ENCODE results near the gene PDP2. TPM values are rescaled to one million over a fixed set of nuclear protein-coding genes. Genes with fewer than 3 reads are reported as not detected.
"Not testable (repeated sequence)": the region's sequence is repeated elsewhere in the genome, so short reads cannot be mapped to it uniquely, and the experiment has no call there.

PDP2 gene
- total RNA-seq, 1 donor = 5.4 TPM

- DNase-seq (ENCODE audit: low read depth in 2 of 3, low spot score in 2 of 3) = no peak
Measured at GRCh38 chr16:66932076-66932475, 51.8 kb downstream of the PDP2 start.

GRCh38 chr16:66933776-66934137 lies 53.4 kb downstream of the PDP2 start:
- DNase-seq (ENCODE audit: low read depth in 2 of 3, low spot score in 2 of 3) = no peak

DNA sequence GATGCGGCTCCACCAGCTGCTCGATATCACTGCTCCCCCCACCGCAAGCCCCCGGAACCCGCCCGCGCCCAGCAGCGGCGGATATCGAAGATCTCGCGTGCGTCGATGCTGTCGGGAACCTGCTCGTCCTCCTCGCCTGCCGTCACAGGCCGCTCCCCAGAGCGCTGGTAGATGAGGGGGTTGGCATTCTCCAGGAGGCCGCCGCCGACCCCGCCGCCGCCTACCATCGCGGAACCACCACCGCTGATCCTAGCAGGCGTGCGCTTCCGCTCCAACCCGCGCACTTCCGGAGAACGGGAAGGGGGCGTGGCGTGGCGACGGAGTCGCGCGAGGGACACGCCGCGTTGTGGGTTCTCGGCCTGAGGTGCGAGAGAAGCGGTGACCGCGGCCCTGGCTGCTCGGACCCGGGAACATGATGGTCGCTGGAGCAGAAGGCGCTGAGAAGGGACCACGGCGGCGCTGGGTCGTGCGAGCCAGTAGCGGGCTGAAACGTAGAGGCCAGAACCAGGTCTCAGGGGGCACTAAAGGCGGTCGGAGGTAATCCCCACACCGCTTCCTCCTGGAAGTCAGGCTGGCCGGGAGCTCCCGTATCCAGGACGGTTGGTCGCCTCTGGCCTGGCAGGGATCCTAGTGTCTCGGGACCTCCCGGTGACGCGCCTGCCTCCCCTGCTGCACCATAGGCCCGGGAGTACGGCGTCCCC lies 54.0 kb downstream of the PDP2 start, which contains the start of gene CIAO2B:
Gene CIAO2B, minus strand, starts transcription at position 265 of the 701 bp plus-strand sequence. Its CDS starts 38 bp downstream, at position 227.
- DNase-seq (ENCODE audit: low read depth in 2 of 3, low spot score in 2 of 3) = peak; percentile 86 to 89 (median 88)

DNA sequence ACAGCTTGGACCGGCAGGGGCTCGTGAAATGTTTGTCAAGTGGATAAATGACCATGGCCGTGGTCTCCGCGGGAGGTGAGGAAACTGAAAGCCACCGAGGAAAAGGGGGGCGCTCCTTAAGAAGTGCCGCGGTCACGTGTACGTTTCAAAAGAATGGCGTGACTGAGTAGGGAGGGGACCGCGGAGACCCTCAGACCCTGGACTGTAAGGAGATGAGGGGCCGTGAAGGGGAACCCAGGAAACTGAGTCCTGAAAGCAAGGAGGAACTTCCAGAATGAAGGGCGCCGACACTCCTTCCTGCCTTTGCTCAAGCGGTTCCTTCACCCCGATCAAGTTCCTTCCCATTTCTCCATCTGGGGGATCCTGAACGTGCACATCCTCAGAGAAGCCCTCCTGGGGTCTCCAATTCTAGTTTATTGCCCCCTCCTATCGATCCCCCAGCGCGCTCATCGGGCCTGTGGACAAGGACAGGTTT lies 54.6 kb downstream of the PDP2 start:
- DNase-seq (ENCODE audit: low read depth in 2 of 3, low spot score in 2 of 3) = not testable (repeated sequence)

- DNase-seq (ENCODE audit: low read depth in 2 of 3, low spot score in 2 of 3) = no peak
Measured at GRCh38 chr16:66935314-66936011, 55.1 kb downstream of the PDP2 start, which contains the start of gene CES2. Gene CES2, plus strand, starts transcription at chr16:66935516. Its CDS starts 120 bp downstream, at chr16:66935636.

- no peak for DNase-seq (ENCODE audit: low read depth in 2 of 3, low spot score in 2 of 3)
Measured at GRCh38 chr16:66936462-66936861, 56.1 kb downstream of the PDP2 start.

GRCh38 chr16:66936889-66937554 lies 56.7 kb downstream of the PDP2 start:
- DNase-seq (ENCODE audit: low read depth in 2 of 3, low spot score in 2 of 3) = no peak

DNA sequence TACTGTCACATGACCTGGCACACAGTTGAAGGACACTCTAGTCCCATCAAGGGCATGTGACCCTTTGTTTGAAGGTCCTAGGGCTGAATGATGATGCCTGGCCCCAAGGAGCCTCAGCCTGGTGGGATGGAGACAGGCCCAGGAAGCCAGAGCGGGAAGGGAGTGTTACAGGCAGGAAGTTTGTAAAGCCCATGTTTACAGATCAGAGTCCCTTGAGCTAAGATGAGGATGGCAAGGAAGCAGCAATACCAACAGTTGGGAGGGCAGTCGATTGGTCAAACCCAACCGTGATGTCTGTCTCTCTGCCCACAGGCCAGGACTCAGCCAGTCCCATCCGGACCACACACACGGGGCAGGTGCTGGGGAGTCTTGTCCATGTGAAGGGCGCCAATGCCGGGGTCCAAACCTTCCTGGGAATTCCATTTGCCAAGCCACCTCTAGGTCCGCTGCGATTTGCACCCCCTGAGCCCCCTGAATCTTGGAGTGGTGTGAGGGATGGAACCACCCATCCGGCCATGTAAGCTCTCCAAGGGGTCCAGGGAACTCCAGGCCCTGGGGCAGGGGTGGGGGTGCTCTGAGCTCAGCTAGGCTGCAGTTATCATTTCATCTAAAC lies 57.5 kb downstream of the PDP2 start:
- no peak for DNase-seq (ENCODE audit: low read depth in 2 of 3, low spot score in 2 of 3)

- no peak for DNase-seq (ENCODE audit: low read depth in 2 of 3, low spot score in 2 of 3)
Measured at GRCh38 chr16:66939366-66939765, 59.1 kb downstream of the PDP2 start.

GRCh38 chr16:66940236-66940635 lies 59.9 kb downstream of the PDP2 start:
- no peak for DNase-seq (ENCODE audit: low read depth in 2 of 3, low spot score in 2 of 3)

Other genes starting within 250 kb of the PDP2 start
- 8.9 TPM for gene CMTM4, start 183.8 kb upstream of the PDP2 start, total RNA-seq
- gene DYNC1LI2, start 128.9 kb upstream of the PDP2 start, total RNA-seq = 37.4 TPM
- gene TERB1, start 78.9 kb upstream of the PDP2 start, total RNA-seq = not detected
- gene NAE1, start 49.5 kb upstream of the PDP2 start, total RNA-seq = 17.2 TPM
- gene CA7, start 36.1 kb upstream of the PDP2 start, total RNA-seq = under 0.01 TPM
- not detected for gene CDH16, start 38.4 kb downstream of the PDP2 start, total RNA-seq
- gene RRAD, start 45.0 kb downstream of the PDP2 start, total RNA-seq = 0.27 TPM
- gene CIAO2B, start 53.9 kb downstream of the PDP2 start, total RNA-seq = 107 TPM
- 48.2 TPM for gene CES2, start 55.0 kb downstream of the PDP2 start, total RNA-seq
- gene CES3, start 80.8 kb downstream of the PDP2 start, total RNA-seq = 4.6 TPM
- gene CES4A, start 108.1 kb downstream of the PDP2 start, total RNA-seq = 8.1 TPM
- gene CBFB, start 148.6 kb downstream of the PDP2 start, total RNA-seq = 55.7 TPM
- gene PHAF1, start 229.4 kb downstream of the PDP2 start, total RNA-seq = 21.0 TPM

All from hematopoietic multipotent progenitor cell (in vitro differentiated cells).